HFF-Myc (cell line): ENCODE measurements around the gene DPEP2.
A peak's percentile ranks its signal among the peaks of the same experiment; 100 is the strongest.
"Not testable (repeated sequence)": the region's sequence is repeated elsewhere in the genome, so short reads cannot be mapped to it uniquely, and the experiment has no call there.

Experiments used
- DNase-seq: peaks from one replicate; pipeline ENCODE4 v3.0.0-alpha.2; 2011; ENCODE audit warnings: low read depth; ENCODE audit errors: extremely low read depth
- H3K4me3 ChIP-seq: replicated peaks from 2 replicates; pipeline ENCODE4 v1.5.1; 2011; ENCODE audit warnings: low read depth, mild to moderate bottlenecking, control low read depth, low read length
- CTCF ChIP-seq: IDR thresholded peaks from 2 replicates; pipeline ENCODE4 v1.5.1; 2012; ENCODE audit warnings: mild to moderate bottlenecking, low read depth, low read length, control low read depth; ENCODE audit errors: missing control alignments

The DPEP2 gene

GRCh38 chr16:67975321-67976105, 23.8 kb downstream of the DPEP2 start:
- H3K4me3 ChIP-seq = no peak overlapping the region
- no peak for DNase-seq
- TF ChIP-seq CTCF = no peak

GRCh38 chr16:67972285-67972684, 27.0 kb downstream of the DPEP2 start:
- not testable (repeated sequence) for H3K4me3 ChIP-seq, DNase-seq

GRCh38 chr16:67971111-67971510, 28.2 kb downstream of the DPEP2 start:
- no peak for TF ChIP-seq CTCF
- H3K4me3 ChIP-seq = no peak overlapping the region
- no peak for DNase-seq

GRCh38 chr16:67969254-67970039, 29.8 kb downstream of the DPEP2 start:
- no peak for TF ChIP-seq CTCF
- peak overlapping the region; percentile 94 for H3K4me3 ChIP-seq
- no peak for DNase-seq

GRCh38 chr16:67968400-67969253, 30.7 kb downstream of the DPEP2 start, which contains the start of gene SLC12A4:
Gene SLC12A4, minus strand, starts transcription at chr16:67968637. Its CDS starts 84 bp downstream, at chr16:67968553.
- H3K4me3 ChIP-seq = peak within 1 kb of the TSS; percentile 94

GRCh38 chr16:67967958-67968399, 31.3 kb downstream of the DPEP2 start:
- H3K4me3 ChIP-seq = peak overlapping the region; percentile 94
- TF ChIP-seq CTCF = no peak
- no peak for DNase-seq

More at GRCh38 chr16:67968400-67969253, 30.7 kb downstream of the DPEP2 start, which contains the start of gene SLC12A4:
- TF ChIP-seq CTCF = no peak
- no peak for DNase-seq
